ENCODE results near the gene CCNY.

CCNY gene

DNA sequence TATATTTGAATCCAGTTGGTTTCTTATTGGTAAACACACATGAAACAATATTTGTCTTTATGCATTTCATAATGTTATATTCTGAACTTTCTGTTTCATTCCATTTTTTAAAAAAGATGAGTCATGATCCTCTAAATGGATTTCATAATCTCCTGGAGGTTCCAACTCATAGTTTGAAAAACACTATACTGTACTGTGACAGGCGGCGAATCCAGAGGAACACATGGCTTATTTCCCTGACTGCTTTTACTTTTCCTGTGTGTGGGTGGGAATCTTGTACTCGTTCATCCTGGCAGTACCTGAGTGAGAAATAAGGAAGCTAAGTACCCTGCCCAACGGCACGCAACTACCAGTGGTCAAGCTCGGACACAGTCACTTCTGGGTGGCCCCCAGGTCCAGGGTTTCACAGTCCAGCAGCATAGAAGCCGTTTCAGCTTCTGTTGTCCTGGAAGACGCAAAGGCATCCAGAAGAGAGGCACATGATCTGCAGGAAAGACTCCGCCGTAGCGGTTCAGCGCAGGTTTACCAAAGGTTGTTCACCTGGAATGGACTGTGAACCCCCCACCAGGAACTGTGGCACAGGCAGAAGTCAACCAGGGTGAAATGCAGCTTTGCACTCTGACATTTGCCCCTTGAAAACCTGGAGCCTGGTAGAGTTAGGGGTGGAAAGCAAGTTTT is 117.7 kb downstream of the CCNY start:
- no peak for DNase-seq (ENCODE audit: low spot score)

DNA sequence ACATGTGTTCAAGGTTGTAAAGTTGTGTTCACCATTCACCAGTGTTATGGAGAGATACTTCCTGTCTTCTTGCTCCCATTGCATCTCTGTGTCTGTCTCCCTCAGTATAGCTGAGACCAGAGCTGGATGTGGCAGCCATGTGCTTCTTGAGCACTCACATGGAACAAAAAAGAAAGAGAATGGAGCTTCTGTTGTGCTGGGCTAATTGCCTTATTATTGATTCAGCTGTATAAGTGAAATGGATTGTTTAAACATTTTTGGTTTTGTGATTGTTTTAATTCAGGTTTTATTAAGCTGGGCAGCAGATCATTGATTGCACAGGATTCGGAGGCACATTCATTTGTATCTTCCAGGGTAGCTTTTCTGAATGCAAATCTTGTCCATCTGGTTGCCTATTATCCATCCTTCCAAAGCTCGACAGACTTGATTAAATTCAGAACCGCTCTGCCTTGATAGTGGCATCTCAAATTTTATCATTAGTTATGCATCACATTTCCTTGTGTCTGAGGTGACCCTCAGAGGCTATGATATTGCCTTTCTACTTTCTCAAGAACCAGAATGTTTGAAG is 119.9 kb downstream of the CCNY start:
- DNase-seq (ENCODE audit: low spot score): no peak

DNA sequence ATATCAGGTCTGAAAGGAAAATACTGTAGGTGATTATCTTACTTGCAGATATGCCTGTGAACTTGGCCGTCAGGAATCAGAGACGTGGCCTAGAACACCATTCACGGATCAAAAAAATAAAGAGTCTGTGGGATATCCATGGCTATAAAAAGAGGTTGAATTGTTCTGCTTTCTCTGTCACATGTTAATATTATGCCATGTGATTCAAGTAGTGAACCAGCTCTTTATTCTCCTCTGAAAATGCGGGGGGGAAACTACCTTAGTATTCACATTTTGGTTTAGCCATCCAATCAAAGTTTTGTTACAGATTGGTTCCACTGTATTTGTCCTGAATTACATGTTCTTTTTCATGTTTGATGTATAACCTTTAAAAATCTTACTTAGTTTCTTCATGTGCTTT is 120.5 kb downstream of the CCNY start:
- no peak for DNase-seq (ENCODE audit: low spot score)

DNA sequence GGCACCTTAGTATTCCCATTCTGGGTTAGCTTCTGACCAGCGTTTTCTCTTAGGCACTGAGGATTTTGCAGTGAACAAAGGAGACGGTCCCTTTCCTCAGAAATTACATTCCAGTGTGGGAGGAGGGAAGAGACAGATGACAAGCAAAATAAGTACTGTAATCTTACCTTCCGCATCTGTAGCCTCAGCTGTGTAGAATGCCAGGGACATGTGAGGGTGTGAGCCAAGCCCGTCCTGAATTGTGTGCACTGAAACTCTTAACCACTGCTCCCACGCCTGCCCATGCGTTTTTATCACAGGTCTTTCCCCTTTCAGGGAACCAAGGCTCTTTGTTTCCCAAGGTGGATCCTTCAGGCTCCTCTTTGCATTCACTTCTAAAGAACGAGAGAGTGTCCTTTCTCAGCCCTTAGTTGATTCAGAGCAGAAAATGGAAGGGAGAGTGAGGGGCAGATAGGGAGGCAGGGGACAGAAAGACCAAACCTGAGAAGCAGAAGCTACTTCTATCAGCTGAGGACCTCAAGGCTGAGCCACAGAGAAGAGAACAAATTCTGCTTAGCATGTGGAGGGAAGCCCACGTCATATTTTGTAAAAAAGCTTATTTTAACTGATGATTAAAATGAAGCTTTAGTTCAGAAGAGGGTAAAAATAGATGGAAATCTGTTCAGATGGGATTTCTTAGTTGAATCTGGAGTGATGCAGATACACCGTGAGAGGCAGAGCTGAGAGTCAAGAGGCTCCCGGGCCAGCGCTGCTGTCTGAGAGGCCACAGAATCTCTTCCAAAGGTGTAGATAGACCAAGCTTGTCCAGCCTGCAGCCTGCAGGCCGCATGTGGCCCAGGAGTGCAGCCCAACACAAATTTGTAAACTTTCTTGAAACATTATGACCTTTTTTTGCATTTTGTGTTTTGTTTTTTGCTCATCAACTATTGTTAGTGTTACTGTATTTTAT is 122.5 kb downstream of the CCNY start:
- DNase-seq (ENCODE audit: low spot score): no peak

DNA sequence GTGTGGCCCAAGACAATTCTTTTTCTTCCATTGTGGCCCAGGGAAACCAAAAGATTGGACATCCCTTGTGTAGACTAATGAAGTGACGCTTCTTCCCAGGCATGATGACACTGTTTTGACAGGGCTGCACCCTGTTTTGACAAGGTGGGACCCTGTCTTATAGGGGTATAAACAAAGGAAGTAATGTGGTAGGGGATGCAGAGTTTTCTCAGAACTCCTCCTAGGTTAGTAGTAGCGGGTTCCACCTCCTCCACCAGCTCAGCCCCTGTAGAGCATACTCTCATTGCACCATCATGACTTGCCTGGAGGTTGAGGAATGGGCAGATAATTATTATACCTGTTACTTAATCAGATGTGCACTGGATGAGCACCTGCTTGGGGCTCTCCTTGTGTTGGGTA is 123.1 kb downstream of the CCNY start:
- no peak for DNase-seq (ENCODE audit: low spot score)

DNA sequence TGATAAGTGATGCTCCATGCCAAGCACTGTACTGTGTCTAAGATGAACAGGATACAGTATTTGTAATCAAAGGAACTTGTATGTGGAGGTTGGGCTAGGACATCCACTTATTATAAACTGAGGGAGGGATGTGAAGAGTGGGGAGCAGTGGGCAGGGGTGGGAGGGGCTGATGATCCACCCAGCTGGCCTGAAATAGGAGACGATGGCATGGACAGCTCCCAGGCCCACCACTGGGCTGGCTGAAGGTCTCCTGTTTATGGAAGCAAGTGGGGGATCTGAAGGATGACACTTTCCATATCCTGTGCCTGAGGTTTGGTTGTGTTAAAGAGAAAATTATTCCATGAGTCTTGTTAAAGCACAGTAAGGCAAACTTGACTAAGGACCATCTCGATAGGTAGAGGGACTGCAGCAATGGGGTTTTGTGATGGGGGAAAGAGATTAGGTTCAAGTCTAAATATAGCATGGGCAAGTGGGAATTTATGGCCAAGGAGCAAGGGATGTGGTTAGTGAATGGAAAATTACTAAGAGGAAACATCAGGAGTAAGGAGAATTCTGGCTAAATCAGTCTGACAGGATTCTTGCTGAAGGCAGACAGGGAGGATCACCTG is 124.6 kb downstream of the CCNY start:
- no peak for DNase-seq (ENCODE audit: low spot score)

DNA sequence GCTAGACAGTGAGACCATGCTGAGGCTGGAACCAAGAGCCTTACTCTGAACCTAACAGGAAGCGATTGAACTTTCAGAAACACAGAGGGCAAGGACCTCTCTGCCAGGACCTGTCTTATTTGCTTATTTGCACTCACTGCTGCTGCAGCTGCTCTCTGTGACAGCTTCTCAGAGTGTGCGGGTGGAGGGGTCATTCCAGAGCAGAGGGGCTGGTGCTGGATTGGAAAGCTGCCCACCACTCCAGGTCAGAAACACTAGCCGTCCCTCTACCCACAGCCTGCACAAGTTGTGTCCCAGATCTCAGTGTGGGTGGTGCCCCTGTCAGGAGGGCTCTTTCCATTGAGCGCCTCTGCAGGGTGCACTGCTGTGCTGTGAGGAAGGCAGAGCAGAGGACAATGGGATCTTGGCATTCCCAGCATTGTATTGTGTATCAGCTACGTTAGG is 126.2 kb downstream of the CCNY start:
- peak; percentile 10 for DNase-seq (ENCODE audit: low spot score)

DNA sequence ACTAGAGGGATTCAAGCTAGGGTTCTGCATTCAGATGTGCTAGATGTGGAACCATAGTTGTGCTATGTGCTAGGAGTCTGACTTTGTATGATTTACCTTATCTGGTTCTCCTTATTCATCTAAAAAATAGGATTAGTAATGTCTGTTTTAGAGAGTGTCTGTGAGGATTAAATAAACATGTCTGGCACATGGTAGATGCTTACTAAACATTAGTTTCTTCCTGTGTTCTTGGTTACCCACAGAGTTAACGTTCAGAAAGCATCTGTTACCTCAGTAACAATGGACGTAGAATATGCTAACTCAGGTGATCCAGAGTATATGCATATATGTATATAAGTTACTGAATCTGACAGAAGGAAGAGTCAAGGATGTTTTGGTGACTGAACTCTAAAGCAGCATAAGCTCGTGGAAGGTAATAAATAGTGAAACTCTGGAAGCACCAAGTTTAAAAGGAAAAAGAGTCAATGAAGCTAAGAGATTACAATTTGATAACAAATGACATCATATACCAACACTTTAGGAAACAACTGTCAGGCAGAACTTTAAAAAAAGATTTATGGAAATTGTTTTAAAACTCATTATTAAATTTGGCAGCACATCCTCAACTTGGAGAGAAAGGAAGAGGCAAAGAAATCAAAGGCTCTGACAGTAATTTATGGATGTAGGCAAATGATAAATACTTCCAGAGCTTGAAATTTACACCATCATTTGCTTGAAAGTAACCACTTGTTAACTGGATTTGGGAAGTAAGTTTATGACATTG is 127.0 kb downstream of the CCNY start:
- no peak for DNase-seq (ENCODE audit: low spot score)

DNA sequence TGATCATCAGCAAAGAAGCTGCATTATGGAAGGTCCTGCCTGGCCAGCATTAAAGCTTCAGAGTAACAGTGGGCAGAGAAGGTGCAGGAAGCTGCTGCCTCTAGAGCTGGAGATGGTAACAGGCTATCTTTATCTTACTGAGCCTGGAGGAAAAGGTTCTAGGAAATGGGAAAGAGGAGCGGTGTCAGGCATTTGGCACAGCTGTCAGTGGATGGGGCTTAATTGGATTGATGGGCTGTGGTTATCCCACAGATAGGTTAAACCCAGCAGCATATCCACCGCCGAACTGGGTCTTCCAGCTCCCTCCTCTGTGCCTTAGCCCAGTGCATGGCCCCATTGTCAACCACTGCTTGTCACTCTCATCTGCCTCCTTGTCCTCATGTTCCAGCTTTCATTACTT is 127.6 kb downstream of the CCNY start:
- no peak for DNase-seq (ENCODE audit: low spot score)

DNA sequence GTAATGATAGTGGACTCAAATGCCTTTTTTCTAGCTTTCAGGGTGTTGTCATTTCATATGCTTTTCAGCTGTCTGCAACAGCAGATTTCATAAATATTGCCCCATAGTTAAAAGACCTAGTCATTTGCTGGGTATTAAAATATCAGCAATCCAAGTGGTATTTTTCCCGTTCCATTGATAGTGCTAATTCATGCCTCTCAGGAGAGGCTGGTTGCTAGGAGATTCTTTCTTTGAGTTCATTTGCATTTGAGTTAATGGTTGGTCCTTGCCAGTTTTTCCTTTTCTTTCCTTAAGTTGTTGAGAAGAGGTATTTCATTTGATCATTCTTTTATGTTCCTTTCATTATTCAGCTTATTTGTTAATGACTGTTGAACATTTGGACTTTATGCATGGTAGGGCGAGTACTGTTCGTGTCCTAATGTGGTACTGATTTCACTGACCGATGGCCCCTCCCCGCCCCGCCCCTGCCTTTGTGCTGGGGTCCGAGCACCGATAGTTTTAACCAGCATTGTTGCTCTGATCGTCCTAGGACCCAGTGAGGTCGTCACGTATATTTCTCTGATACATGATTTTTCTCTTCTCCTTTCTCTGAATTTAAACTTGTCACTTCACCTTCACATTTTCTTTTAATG is 128.6 kb downstream of the CCNY start:
- DNase-seq (ENCODE audit: low spot score): no peak

DNA sequence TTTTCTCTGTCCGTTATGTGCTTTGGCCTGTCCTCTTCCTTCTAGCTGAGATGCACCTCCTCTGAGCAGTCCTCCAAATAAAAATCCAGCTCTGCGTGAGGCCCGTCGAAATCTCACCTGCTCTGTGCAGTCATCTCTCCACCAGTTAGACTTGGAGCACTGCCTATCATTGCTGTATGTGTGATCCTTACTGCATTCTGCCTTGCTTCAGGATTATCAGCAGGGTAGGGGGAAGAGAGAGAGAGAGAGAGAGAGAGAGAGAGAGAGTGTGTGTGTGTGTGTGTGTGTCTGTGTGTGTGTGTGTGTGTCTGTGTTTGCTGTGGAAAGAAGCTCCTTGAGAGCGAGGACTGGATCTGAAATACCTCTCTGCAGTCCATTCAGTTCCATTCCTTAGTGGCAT is 129.4 kb downstream of the CCNY start:
- DNase-seq (ENCODE audit: low spot score): no peak

DNA sequence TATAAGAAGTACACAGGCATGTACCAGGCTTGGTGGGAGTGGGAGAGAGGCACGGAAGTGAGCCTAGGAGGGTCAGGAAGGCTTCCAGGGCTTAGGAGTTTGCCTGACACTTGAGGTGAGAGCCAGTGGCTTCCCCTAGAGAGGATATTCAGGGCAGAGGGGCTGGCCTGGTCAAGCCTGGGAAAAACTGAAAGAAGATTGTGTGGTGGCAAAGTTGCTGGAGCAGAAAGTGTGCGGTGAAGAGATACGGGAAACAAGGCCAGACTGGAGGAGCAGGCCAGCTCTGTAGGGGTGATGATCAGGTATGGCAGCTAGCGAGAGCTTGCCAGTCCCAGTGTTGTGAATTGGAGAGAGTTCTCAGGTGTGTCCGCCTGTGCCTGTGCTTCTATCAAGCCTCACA is 129.9 kb downstream of the CCNY start:
- DNase-seq (ENCODE audit: low spot score): no peak

DNA sequence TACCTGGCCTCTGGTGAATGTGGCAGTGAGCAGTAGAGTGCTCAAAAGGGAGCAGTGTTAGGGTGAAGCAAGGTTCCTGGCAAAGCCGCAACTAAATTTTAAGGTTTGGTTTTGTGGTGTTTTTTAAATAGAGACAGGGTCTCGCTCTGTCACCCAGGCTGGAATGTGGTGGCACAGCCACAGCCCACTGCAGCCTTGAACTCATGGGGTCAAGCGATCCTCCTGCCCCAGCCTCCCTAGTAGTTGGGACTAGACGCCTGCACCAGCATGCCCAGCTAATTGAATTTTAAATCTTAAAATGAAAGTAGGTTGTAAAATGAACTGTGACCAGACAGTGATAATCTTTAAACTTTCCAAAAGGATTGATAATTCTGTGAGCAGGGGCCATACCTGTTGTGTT is 130.4 kb downstream of the CCNY start:
- DNase-seq (ENCODE audit: low spot score): no peak

DNA sequence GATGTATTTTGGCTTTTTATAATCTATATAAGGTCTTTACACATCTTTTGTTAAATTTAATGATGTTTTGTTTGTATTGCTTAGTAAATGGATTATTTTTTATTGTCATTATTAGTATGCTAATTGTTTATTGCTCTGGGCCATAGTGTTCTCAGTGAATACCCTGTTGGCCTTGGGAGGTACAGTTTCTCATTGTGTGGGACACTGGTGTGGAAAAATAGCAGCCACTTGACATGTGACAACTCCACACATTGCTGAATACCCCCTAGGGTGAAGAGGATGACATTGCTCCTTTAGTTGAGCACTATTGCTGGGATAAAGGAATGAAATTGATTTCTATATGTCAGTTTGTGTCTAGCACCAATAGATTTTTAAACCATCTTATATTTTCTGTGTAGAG is 130.9 kb downstream of the CCNY start:
- no peak for DNase-seq (ENCODE audit: low spot score)

DNA sequence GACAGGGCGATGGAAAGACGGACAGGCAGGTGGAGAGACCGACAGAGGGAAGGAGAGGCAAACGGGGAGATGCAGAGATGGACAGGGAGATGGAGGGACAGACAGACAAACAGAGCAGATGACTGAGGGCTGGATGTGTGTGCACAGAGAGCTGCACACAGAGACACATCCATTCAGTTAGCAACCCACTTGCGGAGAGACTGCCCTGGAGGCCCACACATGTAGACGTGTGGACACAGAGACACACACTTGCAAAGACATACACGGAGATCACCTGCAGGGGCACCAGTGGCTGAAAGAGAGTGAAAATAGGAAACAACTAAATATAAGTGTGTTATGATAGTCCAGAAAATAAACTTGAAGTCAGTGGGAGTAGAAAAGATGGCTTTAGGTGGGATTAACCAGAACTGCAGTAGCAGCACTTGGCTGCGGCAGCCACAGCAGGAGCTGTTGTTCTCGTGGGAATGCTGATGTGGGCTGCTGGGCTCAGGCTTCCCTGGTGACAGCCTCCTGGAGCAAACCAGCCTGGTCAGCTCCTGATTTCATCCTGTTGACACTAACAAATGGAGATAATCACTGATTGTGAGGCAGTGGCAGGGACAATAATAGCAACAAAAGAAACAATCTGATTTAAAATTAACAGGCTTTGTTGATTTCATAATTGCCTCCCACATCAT is 134.1 kb downstream of the CCNY start:
- no peak for DNase-seq (ENCODE audit: low spot score)

DNA sequence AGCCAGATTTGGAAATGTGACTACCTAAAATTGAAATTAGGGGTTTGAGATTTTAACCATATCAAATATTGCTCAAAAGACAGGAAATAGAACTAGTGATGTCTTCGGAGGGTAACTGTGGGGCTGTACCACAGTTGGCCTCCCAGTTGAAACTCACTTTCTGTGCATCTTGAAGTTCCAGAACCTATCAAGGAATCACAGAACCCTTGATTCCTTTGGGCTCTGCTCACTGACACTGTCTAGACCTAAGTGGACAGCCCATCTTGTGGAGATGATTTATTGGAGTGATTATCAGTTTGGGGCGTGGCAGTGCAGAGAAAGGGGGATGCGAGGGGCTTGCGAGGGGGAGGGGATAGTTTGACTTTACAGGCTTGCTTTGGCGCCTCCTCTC is 134.6 kb downstream of the CCNY start:
- no peak for DNase-seq (ENCODE audit: low spot score)

DNA sequence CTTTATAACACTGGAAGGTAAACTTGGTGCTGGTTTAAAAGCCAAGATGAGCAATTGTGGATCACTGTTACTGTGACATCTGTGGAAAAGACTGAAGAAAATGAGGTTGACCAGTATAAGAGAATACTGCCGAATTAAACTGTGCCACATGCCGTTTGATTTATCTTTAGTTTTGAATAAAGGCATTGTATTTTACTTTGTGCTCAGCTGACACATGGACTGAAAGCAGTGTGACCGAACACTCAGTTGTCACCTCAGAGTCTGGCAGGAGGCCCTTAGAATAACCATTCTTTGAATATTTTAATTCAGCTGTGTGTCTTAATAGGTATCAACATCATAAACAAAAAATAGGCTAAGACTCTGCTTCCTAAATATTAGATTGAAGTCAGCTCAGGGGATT is 135.1 kb downstream of the CCNY start:
- no peak for DNase-seq (ENCODE audit: low spot score)

DNA sequence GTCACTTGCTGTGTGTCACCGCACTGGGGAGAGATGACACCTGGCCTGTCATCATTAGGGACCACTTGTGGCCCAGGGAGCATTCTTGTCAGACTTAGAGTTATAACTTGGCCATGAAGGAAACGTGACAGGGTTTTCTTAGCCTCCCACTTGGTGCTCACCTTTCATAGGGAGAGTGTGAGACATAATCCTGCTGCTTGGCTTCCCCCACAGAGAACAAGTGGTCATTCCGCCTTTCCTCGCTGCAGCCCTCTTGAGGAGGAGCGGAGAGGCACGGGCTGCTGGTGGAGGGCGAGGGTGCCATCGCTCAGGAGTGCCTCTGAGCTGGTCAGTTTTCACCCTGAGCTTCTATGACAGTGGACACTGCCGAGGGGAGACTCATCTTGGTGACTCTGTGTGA is 143.8 kb downstream of the CCNY start:
- DNase-seq (ENCODE audit: low spot score): no peak

DNA sequence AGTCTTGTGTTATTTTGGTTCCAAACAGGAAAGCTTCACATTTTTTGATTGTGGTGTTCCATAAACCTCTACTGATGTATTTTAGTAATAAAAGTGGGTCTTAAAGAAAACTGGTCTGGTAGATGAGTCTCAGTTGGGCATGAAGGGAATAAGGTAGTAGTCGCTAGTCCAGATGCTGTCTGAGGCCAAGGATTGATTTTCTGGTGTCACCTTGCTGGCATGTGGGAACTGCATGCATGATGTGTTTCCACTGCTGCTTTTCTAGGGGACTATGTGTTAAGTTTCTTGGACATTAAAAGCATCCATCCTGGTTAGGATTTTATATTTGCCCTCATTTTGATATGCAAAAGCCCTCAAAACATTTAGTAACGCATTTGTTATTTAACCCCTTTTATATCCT is 145.1 kb downstream of the CCNY start:
- no peak for DNase-seq (ENCODE audit: low spot score)

DNA sequence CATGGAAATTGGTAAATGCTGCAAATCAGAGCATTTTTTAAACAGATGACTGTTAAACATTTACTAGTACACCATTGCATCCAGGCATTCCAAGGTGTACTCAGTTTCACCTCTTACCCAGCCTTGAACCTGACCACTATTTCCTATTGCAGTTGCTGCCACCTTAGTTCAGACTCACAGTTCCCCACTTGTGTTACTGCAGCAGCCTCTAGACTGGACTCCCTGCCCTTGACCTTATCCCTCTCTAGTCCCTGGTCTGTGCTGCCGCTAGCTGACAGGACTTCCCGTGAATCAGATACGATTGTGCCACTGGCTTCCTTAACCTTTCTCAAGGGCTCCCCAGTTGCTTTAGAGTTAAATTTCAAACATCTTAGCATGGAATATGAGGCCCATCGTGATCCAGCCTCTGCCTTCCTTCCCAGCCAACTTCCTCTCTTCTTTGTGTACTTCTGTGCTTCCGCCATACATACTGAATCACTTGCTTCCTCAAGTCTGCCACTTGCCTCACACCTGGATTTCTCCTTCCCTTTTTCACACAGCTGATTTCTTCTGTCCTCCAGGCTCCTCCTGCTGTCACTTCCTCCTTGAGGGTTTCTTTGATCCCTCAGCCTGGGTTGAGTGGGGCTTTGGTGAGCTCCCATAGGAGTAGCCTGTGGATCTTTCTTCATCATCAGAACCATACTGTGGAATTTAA is 150.1 kb downstream of the CCNY start:
- no peak for DNase-seq (ENCODE audit: low spot score)
